ENCODE results near the gene PHF11.

Gene PHF11

DNA sequence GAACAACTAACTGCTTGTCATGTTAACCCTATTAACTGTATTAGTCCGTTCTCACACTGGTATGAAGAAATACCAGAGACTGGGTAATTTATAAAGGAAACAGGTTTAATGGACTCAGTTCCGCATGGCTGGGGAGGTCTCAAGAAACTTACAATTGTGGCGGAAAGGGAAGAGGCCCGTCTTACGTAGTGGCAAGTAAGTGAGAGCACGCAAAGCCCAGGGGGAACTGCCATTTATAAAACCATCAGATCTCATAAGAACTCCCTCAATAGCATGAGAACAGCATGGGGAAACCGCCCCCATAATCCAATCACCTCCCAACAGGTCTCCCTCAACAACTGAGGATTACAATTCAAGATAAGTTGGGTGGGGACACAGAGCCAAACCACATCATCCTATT is 34.7 kb downstream of the PHF11 start:
- Histone ChIP-seq H2AK5ac (ENCODE audit: low read depth, low read length) (no peak overlapping the region), H2BK5ac (ENCODE audit: low read length) (no peak overlapping the region), H3K27ac (replicated peaks; ENCODE audit: low read length) (no peak overlapping the region), H3K14ac (ENCODE audit: low read length) (no peak overlapping the region), H3K79me1 (ENCODE audit: low read depth, low read length) (no peaks in the 10 kb centered on the region), H3K23ac (ENCODE audit: low read depth, low read length, poor library complexity) (no peak overlapping the region), H3K9me3 (replicated peaks in 1 of 2; ENCODE audit: control insufficient read depth in 2 of 2, insufficient read depth in 1 of 2, low read depth in 1 of 2, low read length in 2 of 2) (no peaks in the 10 kb centered on the region), H3K4me3 (ENCODE audit: low read length in 2 of 2) (no peak overlapping the region), H3K36me3 (replicated peaks in 1 of 2; ENCODE audit: control insufficient read depth in 2 of 2, insufficient read depth in 2 of 2, low read length in 2 of 2) (peaks cover 4 to 33% of the 10 kb centered on the region in 2 donors), H3K4me2 (ENCODE audit: insufficient read depth, low read length, poor library complexity, severe bottlenecking) (no peak overlapping the region), H2AFZ (ENCODE audit: low read length) (no peak overlapping the region), H3K4me1 (ENCODE audit: control insufficient read depth in 2 of 2, insufficient read depth in 1 of 2, low read depth in 1 of 2, low read length in 2 of 2) (no peaks in the 10 kb centered on the region), H3K27me3 (ENCODE audit: control insufficient read depth in 3 of 3, insufficient read depth in 3 of 3, low read depth in 1 of 3, low read length in 3 of 3) (no peaks in the 10 kb centered on the region), H2BK12ac (ENCODE audit: low read length) (no peak overlapping the region), H3K4ac (ENCODE audit: low read length) (no peak overlapping the region), H4K91ac (ENCODE audit: low read depth, low read length, poor library complexity) (no peak overlapping the region), H2BK15ac (ENCODE audit: low read length) (no peak overlapping the region), H4K8ac (ENCODE audit: low read depth, low read length) (no peak overlapping the region), H3K18ac (ENCODE audit: low read length) (no peak overlapping the region), H2BK120ac (ENCODE audit: low read depth, low read length) (no peak overlapping the region), H3K9ac (ENCODE audit: low read depth, low read length, poor library complexity) (no peak overlapping the region)
- DNase-seq (ENCODE audit: low spot score), result no peak
- no CpG with 5 or more reads among the region's 7 CpGs for WGBS, 2 donors (ENCODE audit: extremely low coverage in 2 of 2, insufficient read length in 2 of 2, insufficient replicate concordance in 1 of 2)

DNA sequence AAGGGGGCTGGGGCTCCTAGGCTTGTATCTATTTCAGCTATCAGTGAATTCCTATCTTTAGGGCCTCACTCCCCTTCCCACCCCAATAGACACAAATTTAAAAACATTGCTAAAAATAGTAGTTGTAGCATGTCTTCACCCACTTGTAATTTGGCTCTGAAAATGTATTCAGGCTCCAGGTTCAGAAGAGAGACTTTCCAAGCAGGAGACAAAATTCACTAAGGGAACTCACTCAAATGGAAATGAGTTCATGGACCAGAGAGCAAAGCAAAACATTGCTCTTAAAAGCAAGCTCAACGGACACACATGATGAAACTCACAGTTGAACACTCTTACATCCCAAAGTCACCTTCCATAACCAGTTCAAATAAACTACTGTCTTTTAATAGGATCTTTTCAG is 36.8 kb downstream of the PHF11 start:
- H3K79me1 ChIP-seq (ENCODE audit: low read depth, low read length), result no peaks in the 10 kb centered on the region
- H3K36me3 ChIP-seq (replicated peaks in 1 of 2; ENCODE audit: control insufficient read depth in 2 of 2, insufficient read depth in 2 of 2, low read length in 2 of 2), result peaks cover 5 to 36% of the 10 kb centered on the region in 2 donors
- no peak overlapping the region for H2BK15ac ChIP-seq (ENCODE audit: low read length)
- H3K4me3 ChIP-seq (ENCODE audit: low read length in 2 of 2), result no peak overlapping the region
- H2AK5ac ChIP-seq (ENCODE audit: low read depth, low read length), result no peak overlapping the region
- H3K14ac ChIP-seq (ENCODE audit: low read length), result no peak overlapping the region
- H3K4me2 ChIP-seq (ENCODE audit: insufficient read depth, low read length, poor library complexity, severe bottlenecking), result no peak overlapping the region
- DNase-seq (ENCODE audit: low spot score), result no peak
- no peak overlapping the region for H2BK5ac ChIP-seq (ENCODE audit: low read length)
- no peaks in the 10 kb centered on the region for H3K9me3 ChIP-seq (replicated peaks in 1 of 2; ENCODE audit: control insufficient read depth in 2 of 2, insufficient read depth in 1 of 2, low read depth in 1 of 2, low read length in 2 of 2)
- no peak overlapping the region for H4K8ac ChIP-seq (ENCODE audit: low read depth, low read length)
- H2AFZ ChIP-seq (ENCODE audit: low read length), result no peak overlapping the region
- no peaks in the 10 kb centered on the region for H3K4me1 ChIP-seq (ENCODE audit: control insufficient read depth in 2 of 2, insufficient read depth in 1 of 2, low read depth in 1 of 2, low read length in 2 of 2)
- H2BK120ac ChIP-seq (ENCODE audit: low read depth, low read length), result no peak overlapping the region
- H3K4ac ChIP-seq (ENCODE audit: low read length), result no peak overlapping the region
- no peak overlapping the region for H3K27ac ChIP-seq (replicated peaks; ENCODE audit: low read length)
- H2BK12ac ChIP-seq (ENCODE audit: low read length), result no peak overlapping the region
- H3K9ac ChIP-seq (ENCODE audit: low read depth, low read length, poor library complexity), result no peak overlapping the region
- H3K18ac ChIP-seq (ENCODE audit: low read length), result no peak overlapping the region
- H3K27me3 ChIP-seq (ENCODE audit: control insufficient read depth in 3 of 3, insufficient read depth in 3 of 3, low read depth in 1 of 3, low read length in 3 of 3), result no peaks in the 10 kb centered on the region
- H4K91ac ChIP-seq (ENCODE audit: low read depth, low read length, poor library complexity), result no peak overlapping the region
- WGBS, 2 donors (ENCODE audit: extremely low coverage in 2 of 2, insufficient read length in 2 of 2, insufficient replicate concordance in 1 of 2), result no CpG with 5 or more reads among the region's 1 CpG
- no peak overlapping the region for H3K23ac ChIP-seq (ENCODE audit: low read depth, low read length, poor library complexity)

- Histone ChIP-seq H3K79me1 (ENCODE audit: low read depth, low read length) (no peaks in the 10 kb centered on the region), H4K8ac (ENCODE audit: low read depth, low read length) (no peak overlapping the region), H2BK5ac (ENCODE audit: low read length) (no peak overlapping the region), H3K9ac (ENCODE audit: low read depth, low read length, poor library complexity) (no peak overlapping the region), H2BK15ac (ENCODE audit: low read length) (no peak overlapping the region), H3K14ac (ENCODE audit: low read length) (no peak overlapping the region), H3K27ac (replicated peaks; ENCODE audit: low read length) (no peak overlapping the region), H3K36me3 (replicated peaks in 1 of 2; ENCODE audit: control insufficient read depth in 2 of 2, insufficient read depth in 2 of 2, low read length in 2 of 2) (peaks cover 5 to 40% of the 10 kb centered on the region in 2 donors), H2BK12ac (ENCODE audit: low read length) (no peak overlapping the region), H3K27me3 (ENCODE audit: control insufficient read depth in 3 of 3, insufficient read depth in 3 of 3, low read depth in 1 of 3, low read length in 3 of 3) (no peaks in the 10 kb centered on the region), H3K4me1 (ENCODE audit: control insufficient read depth in 2 of 2, insufficient read depth in 1 of 2, low read depth in 1 of 2, low read length in 2 of 2) (no peaks in the 10 kb centered on the region), H2BK120ac (ENCODE audit: low read depth, low read length) (no peak overlapping the region), H2AK5ac (ENCODE audit: low read depth, low read length) (no peak overlapping the region), H3K18ac (ENCODE audit: low read length) (no peak overlapping the region), H3K23ac (ENCODE audit: low read depth, low read length, poor library complexity) (no peak overlapping the region), H3K4me2 (ENCODE audit: insufficient read depth, low read length, poor library complexity, severe bottlenecking) (no peak overlapping the region), H2AFZ (ENCODE audit: low read length) (no peak overlapping the region), H3K4me3 (ENCODE audit: low read length in 2 of 2) (no peak overlapping the region), H3K4ac (ENCODE audit: low read length) (no peak overlapping the region), H4K91ac (ENCODE audit: low read depth, low read length, poor library complexity) (no peak overlapping the region), H3K9me3 (replicated peaks in 1 of 2; ENCODE audit: control insufficient read depth in 2 of 2, insufficient read depth in 1 of 2, low read depth in 1 of 2, low read length in 2 of 2) (no peaks in the 10 kb centered on the region)
- no peak for DNase-seq (ENCODE audit: low spot score)
Observed at GRCh38 chr13:49533011-49533410, 37.3 kb downstream of the PHF11 start.

- Histone ChIP-seq H2BK12ac (ENCODE audit: low read length) (no peak overlapping the region), H3K9ac (ENCODE audit: low read depth, low read length, poor library complexity) (no peak overlapping the region), H3K14ac (ENCODE audit: low read length) (no peak overlapping the region), H3K27me3 (ENCODE audit: control insufficient read depth in 3 of 3, insufficient read depth in 3 of 3, low read depth in 1 of 3, low read length in 3 of 3) (no peaks in the 10 kb centered on the region), H3K4ac (ENCODE audit: low read length) (no peak overlapping the region), H3K79me1 (ENCODE audit: low read depth, low read length) (no peaks in the 10 kb centered on the region), H3K9me3 (replicated peaks in 1 of 2; ENCODE audit: control insufficient read depth in 2 of 2, insufficient read depth in 1 of 2, low read depth in 1 of 2, low read length in 2 of 2) (no peaks in the 10 kb centered on the region), H3K4me1 (ENCODE audit: control insufficient read depth in 2 of 2, insufficient read depth in 1 of 2, low read depth in 1 of 2, low read length in 2 of 2) (no peaks in the 10 kb centered on the region), H3K4me3 (ENCODE audit: low read length in 2 of 2) (no peak overlapping the region), H3K27ac (replicated peaks; ENCODE audit: low read length) (no peak overlapping the region), H2BK15ac (ENCODE audit: low read length) (no peak overlapping the region), H2BK5ac (ENCODE audit: low read length) (no peak overlapping the region), H3K23ac (ENCODE audit: low read depth, low read length, poor library complexity) (no peak overlapping the region), H3K36me3 (replicated peaks in 1 of 2; ENCODE audit: control insufficient read depth in 2 of 2, insufficient read depth in 2 of 2, low read length in 2 of 2) (peaks cover 5 to 43% of the 10 kb centered on the region in 2 donors), H3K18ac (ENCODE audit: low read length) (no peak overlapping the region), H4K91ac (ENCODE audit: low read depth, low read length, poor library complexity) (no peak overlapping the region), H3K4me2 (ENCODE audit: insufficient read depth, low read length, poor library complexity, severe bottlenecking) (no peak overlapping the region), H2AK5ac (ENCODE audit: low read depth, low read length) (no peak overlapping the region), H4K8ac (ENCODE audit: low read depth, low read length) (no peak overlapping the region), H2BK120ac (ENCODE audit: low read depth, low read length) (no peak overlapping the region), H2AFZ (ENCODE audit: low read length) (no peak overlapping the region)
- no CpG with 5 or more reads among the region's 7 CpGs for WGBS, 2 donors (ENCODE audit: extremely low coverage in 2 of 2, insufficient read length in 2 of 2, insufficient replicate concordance in 1 of 2)
- no peak for DNase-seq (ENCODE audit: low spot score)
Observed at GRCh38 chr13:49533591-49534269, 38.0 kb downstream of the PHF11 start.
